Esophagus squamous epithelium (tissue), 4 donors: ENCODE data around the gene SVIL.

Experiments
- POLR2A ChIP-seq, 4 donors: fragments of 450-650 bp; IDR thresholded peaks; one replicate each; pipeline ENCODE4 v1.6.1; 2017; ENCODE audit warnings: antibody characterized with exemption in 4 of 4, mild to moderate bottlenecking in 4 of 4, moderate library complexity in 3 of 4
- TF ChIP-seq, protein P1 (sequence below), 6 experiments: fragments of 450-650 bp in 4 of 6; fragments of 200-600 bp in 2 of 6; sonication (generic) in 2 of 6; IDR thresholded peaks; one replicate each; pipeline ENCODE4 v1.5.1; 2016 to 2019; ENCODE audit warnings: antibody characterized with exemption in 6 of 6, mild to moderate bottlenecking in 4 of 6, moderate library complexity in 4 of 6

DNA sequence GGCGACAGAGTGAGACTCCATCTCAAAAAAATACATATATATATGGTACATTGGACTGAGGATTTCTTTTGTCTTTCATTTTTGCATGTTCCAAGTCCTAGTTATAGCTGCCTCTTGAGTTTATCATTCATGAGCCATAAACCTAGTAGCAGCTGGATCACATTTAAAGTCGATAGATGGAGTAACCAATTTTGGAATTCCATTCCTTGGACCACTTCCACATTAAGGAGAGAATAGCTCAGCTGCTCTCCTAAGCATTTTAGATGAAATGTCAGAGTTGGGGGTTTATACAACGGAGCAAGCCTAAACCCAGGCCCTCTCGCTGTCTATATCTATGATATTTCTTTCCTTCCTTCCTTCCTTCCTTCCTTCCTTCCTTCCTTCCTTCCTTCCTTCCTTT is 204.7 kb downstream of the SVIL start:
- TF ChIP-seq, protein P1, sequence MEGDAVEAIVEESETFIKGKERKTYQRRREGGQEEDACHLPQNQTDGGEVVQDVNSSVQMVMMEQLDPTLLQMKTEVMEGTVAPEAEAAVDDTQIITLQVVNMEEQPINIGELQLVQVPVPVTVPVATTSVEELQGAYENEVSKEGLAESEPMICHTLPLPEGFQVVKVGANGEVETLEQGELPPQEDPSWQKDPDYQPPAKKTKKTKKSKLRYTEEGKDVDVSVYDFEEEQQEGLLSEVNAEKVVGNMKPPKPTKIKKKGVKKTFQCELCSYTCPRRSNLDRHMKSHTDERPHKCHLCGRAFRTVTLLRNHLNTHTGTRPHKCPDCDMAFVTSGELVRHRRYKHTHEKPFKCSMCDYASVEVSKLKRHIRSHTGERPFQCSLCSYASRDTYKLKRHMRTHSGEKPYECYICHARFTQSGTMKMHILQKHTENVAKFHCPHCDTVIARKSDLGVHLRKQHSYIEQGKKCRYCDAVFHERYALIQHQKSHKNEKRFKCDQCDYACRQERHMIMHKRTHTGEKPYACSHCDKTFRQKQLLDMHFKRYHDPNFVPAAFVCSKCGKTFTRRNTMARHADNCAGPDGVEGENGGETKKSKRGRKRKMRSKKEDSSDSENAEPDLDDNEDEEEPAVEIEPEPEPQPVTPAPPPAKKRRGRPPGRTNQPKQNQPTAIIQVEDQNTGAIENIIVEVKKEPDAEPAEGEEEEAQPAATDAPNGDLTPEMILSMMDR (IDR thresholded peaks at IDR 0.05): no peak
- TF ChIP-seq POLR2A (IDR thresholded peaks at IDR 0.05): no peak
